IMR-90 (cell line): ENCODE results near the gene PAQR5.

Experiments
- CEBPB ChIP-seq: IDR thresholded peaks from 2 replicates; pipeline ENCODE4 v1.6.1; 2012; ENCODE audit warnings: low read depth, low read length, improper control_type of control experiment
- CHD1 ChIP-seq: IDR thresholded peaks from 2 replicates; pipeline ENCODE4 v1.6.1; 2012; ENCODE audit warnings: low read depth, low read length, improper control_type of control experiment
- CTCF ChIP-seq: conservative IDR thresholded peaks from 2 replicates; pipeline ENCODE4 v1.5.1; 2012; ENCODE audit warnings: mild to moderate bottlenecking, low read depth, low read length, improper control_type of control experiment
- ELK1 ChIP-seq: fragments of 150-350 bp; IDR thresholded peaks from 2 replicates; pipeline ENCODE4 v1.6.1; 2016; ENCODE audit warnings: low read depth, mild to moderate bottlenecking, low read length, moderate library complexity, borderline replicate concordance
- FOS ChIP-seq: fragments of 150-350 bp; IDR thresholded peaks from 2 replicates; pipeline ENCODE4 v1.6.1; 2016; ENCODE audit warnings: low read depth, low read length
- MAFK ChIP-seq: IDR thresholded peaks from 2 replicates; pipeline ENCODE4 v1.6.1; 2012; ENCODE audit warnings: low read depth, low read length, improper control_type of control experiment
- MXI1 ChIP-seq: IDR thresholded peaks from 2 replicates; pipeline ENCODE4 v1.6.1; 2012; ENCODE audit warnings: low read depth, mild to moderate bottlenecking, low read length, moderate library complexity, borderline replicate concordance
- POLR2A ChIP-seq: IDR thresholded peaks from 2 replicates; pipeline ENCODE4 v1.6.1; 2012; ENCODE audit warnings: mild to moderate bottlenecking, low read depth, low read length
- RAD21 ChIP-seq: IDR thresholded peaks from 2 replicates; pipeline ENCODE4 v1.6.1; 2012; ENCODE audit warnings: low read length, improper control_type of control experiment
- RCOR1 ChIP-seq: IDR thresholded peaks from 2 replicates; pipeline ENCODE4 v1.6.1; 2012; ENCODE audit warnings: mild to moderate bottlenecking, low read length, improper control_type of control experiment; ENCODE audit not compliant: insufficient replicate concordance
- RFX5 ChIP-seq: IDR thresholded peaks from 2 replicates; pipeline ENCODE4 v1.8.0; 2012; ENCODE audit warnings: low read depth, mild to moderate bottlenecking, low read length, moderate library complexity
- SMC3 ChIP-seq: fragments of 150-350 bp; IDR thresholded peaks from 2 replicates; pipeline ENCODE4 v1.6.1; 2016; ENCODE audit warnings: low read depth, mild to moderate bottlenecking, antibody characterized with exemption, low read length, moderate library complexity

DNA sequence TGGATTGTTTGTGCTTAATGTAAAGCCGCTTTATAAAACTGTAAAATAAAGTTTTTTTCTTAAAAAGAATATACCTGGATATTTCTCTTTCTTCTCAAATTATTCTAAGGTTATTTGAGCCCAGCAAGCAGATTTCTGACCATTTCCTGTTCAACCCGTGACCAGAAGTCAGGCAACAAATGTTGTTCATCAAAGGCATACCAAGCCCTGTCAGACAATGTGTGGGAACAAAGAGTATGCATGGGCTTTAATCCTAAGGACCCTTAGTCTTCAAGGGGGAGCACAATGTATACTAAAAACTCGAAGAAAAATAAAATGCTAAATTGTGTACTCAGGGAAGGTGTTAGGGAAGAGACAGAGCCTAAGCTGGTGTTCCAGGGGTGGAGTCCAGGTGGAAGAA lies 26.6 kb upstream of the PAQR5 start:
- TF ChIP-seq RCOR1 (no peak), SMC3 (no peak), CTCF (no peak), POLR2A (no peak), CEBPB (no peak), MAFK (no peak), RAD21 (no peak), FOS (no peak), RFX5 (no peak), CHD1 (no peak), MXI1 (no peak), ELK1 (no peak)
